H1 (cell line): ENCODE measurements around the gene SESN3. TPM values are rescaled to one million over a fixed set of nuclear protein-coding genes. Genes with fewer than 3 reads are reported as not detected.

Experiments used
- CTCF ChIA-PET: fragments of 300-600 bp; sonication (Branson Sonifier 250); formaldehyde crosslinking; loops from one replicate; lab custom pipeline; 2021; ENCODE audit not compliant: partially characterized antibody; lab: Charles Lee
- POLR2A ChIA-PET: fragments of 300-600 bp; sonication (Branson Sonifier 250); formaldehyde crosslinking; loops from one replicate; lab custom pipeline; 2021; ENCODE audit warnings: inconsistent platforms; ENCODE audit not compliant: partially characterized antibody; lab: Charles Lee
- DNase-seq, 2 experiments: peaks; one replicate each; pipeline versions ENCODE4 v3.0.0 to v3.0.0-alpha.2; 2010 to 2022; ENCODE audit warnings: low spot score in 2 of 2, low read depth in 1 of 2, mixed read lengths in 1 of 2
- FAIRE-seq: peaks from 2 replicates; lab custom pipeline; 2011; peaks lifted over from hg19 to GRCh38; lab: Jason Lieb, UNC
- H2AFZ ChIP-seq: 2 replicates; pipeline ENCODE4 v1.8.1; 2012; ENCODE audit warnings: low read length, inconsistent platforms
- H2AK5ac ChIP-seq: 2 replicates; pipeline ENCODE4 v1.6.1; 2013; ENCODE audit warnings: low read depth, low read length
- H2BK120ac ChIP-seq: replicated peaks from 2 replicates; pipeline ENCODE3; 2013; ENCODE audit warnings: low read depth, low read length, inconsistent platforms
- H2BK12ac ChIP-seq: 2 replicates; pipeline ENCODE4 v1.6.1; 2013; ENCODE audit warnings: low read depth, low read length
- H2BK15ac ChIP-seq: 2 replicates; pipeline ENCODE4 v1.6.1; 2013; ENCODE audit warnings: low read length
- H2BK20ac ChIP-seq: 2 replicates; pipeline ENCODE4 v1.6.1; 2013; ENCODE audit warnings: low read length
- H2BK5ac ChIP-seq: 2 replicates; pipeline ENCODE4 v1.6.1; 2013; ENCODE audit warnings: low read depth, low read length
- H3K14ac ChIP-seq: 2 replicates; pipeline ENCODE4 v1.6.1; 2013; ENCODE audit warnings: inconsistent platforms; ENCODE audit not compliant: insufficient read length
- H3K18ac ChIP-seq: 2 replicates; pipeline ENCODE4 v1.6.1; 2013; ENCODE audit warnings: low read length; ENCODE audit errors: extremely low read depth
- H3K23ac ChIP-seq: 2 replicates; pipeline ENCODE4 v1.6.1; 2013; ENCODE audit warnings: inconsistent platforms; ENCODE audit not compliant: insufficient read length
- H3K23me2 ChIP-seq: 2 replicates; pipeline ENCODE4 v1.6.1; 2013; ENCODE audit warnings: low read depth, low read length
- H3K27ac ChIP-seq: 2 replicates; pipeline ENCODE4 v1.6.1; 2011; ENCODE audit warnings: low read depth, low read length, inconsistent platforms
- H3K27me3 ChIP-seq, 4 experiments: replicated peaks in 1 of 4; 1 replicate in 1 of 4; 2 replicates in 3 of 4; pipeline versions ENCODE4 v1.6.1 to v1.8.1; 2011 to 2013; ENCODE audit warnings: low read length in 3 of 4, mild to moderate bottlenecking in 3 of 4, inconsistent platforms in 2 of 4, mixed read lengths in 2 of 4, moderate library complexity in 1 of 4; ENCODE audit not compliant: control insufficient read depth in 3 of 4, insufficient read depth in 3 of 4; ENCODE audit errors: extremely low read depth in 1 of 4
- H3K36me3 ChIP-seq, 4 experiments: 2 replicates each; pipeline versions ENCODE4 v1.6.1 to v1.8.1; 2011 to 2013; ENCODE audit warnings: mild to moderate bottlenecking in 4 of 4, low read length in 3 of 4, moderate library complexity in 2 of 4, control low read depth in 1 of 4, inconsistent platforms in 1 of 4; ENCODE audit not compliant: insufficient read depth in 4 of 4, control insufficient read depth in 2 of 4
- H3K4ac ChIP-seq: replicated peaks from 2 replicates; pipeline ENCODE3; 2013; ENCODE audit warnings: low read length, low read depth, mixed read lengths, inconsistent platforms; ENCODE audit not compliant: insufficient read length
- H3K4me1 ChIP-seq, 4 experiments: replicated peaks in 1 of 4; 1 replicate in 1 of 4; 2 replicates in 3 of 4; pipeline versions ENCODE4 v1.6.1 to v1.8.1; 2011 to 2013; ENCODE audit warnings: low read length in 3 of 4, inconsistent platforms in 2 of 4, mixed read lengths in 1 of 4; ENCODE audit not compliant: insufficient read depth in 4 of 4, control insufficient read depth in 3 of 4
- H3K4me2 ChIP-seq, 2 experiments: 2 replicates each; pipeline versions ENCODE4 v1.6.1 to v1.8.1; 2011 to 2013; ENCODE audit warnings: low read depth in 2 of 2, low read length in 2 of 2, control low read depth in 1 of 2, inconsistent platforms in 1 of 2, mild to moderate bottlenecking in 1 of 2; ENCODE audit not compliant: insufficient read depth in 1 of 2
- H3K4me3 ChIP-seq, 4 experiments: fragments of 200-600, 300-600 bp in 1 of 4; sonication (generic), shearing (Covaris generic), sonication (Bioruptor Twin) in 1 of 4; 2 replicates each; pipeline versions ENCODE4 v1.5.1 to v1.8.1; 2011 to 2016; ENCODE audit warnings: low read length in 4 of 4, low read depth in 3 of 4, control low read depth in 2 of 4, inconsistent platforms in 2 of 4, mild to moderate bottlenecking in 2 of 4, mixed read lengths in 1 of 4, moderate library complexity in 1 of 4; ENCODE audit not compliant: insufficient read depth in 2 of 4; ENCODE audit errors: extremely low read depth in 1 of 4
- H3K56ac ChIP-seq: replicated peaks from 2 replicates; pipeline ENCODE3; 2013; ENCODE audit warnings: low read depth, mild to moderate bottlenecking, mixed read lengths, low read length, inconsistent platforms; ENCODE audit not compliant: insufficient read length
- H3K79me1 ChIP-seq: 2 replicates; pipeline ENCODE4 v1.6.1; 2013; ENCODE audit warnings: low read depth, low read length, control low read depth
- H3K79me2 ChIP-seq, 2 experiments: 2 replicates each; pipeline versions ENCODE4 v1.6.1 to v1.8.1; 2012 to 2013; ENCODE audit warnings: low read length in 2 of 2, mild to moderate bottlenecking in 2 of 2, inconsistent platforms in 1 of 2; ENCODE audit not compliant: insufficient read depth in 2 of 2, control insufficient read depth in 1 of 2
- H3K9ac ChIP-seq, 4 experiments: replicated peaks in 1 of 4; 1 replicate in 1 of 4; 2 replicates in 3 of 4; pipeline versions ENCODE4 v1.6.1 to v1.8.1; 2011 to 2013; ENCODE audit warnings: low read depth in 3 of 4, low read length in 3 of 4, control low read depth in 2 of 4, mild to moderate bottlenecking in 2 of 4, moderate library complexity in 2 of 4, inconsistent platforms in 1 of 4; ENCODE audit errors: extremely low read depth in 1 of 4
- H3K9me3 ChIP-seq, 2 experiments: 2 replicates each; pipeline versions ENCODE4 v1.6.1 to v1.8.1; 2012 to 2013; ENCODE audit warnings: mild to moderate bottlenecking in 2 of 2, moderate library complexity in 2 of 2, control low read depth in 1 of 2, inconsistent platforms in 1 of 2, low read depth in 1 of 2, low read length in 1 of 2, mixed read lengths in 1 of 2; ENCODE audit not compliant: insufficient read depth in 2 of 2
- H4K20me1 ChIP-seq, 2 experiments: replicated peaks in 1 of 2; 2 replicates each; pipeline versions ENCODE3 to v1.8.1; 2011 to 2013; ENCODE audit warnings: inconsistent platforms in 2 of 2, low read length in 2 of 2, mild to moderate bottlenecking in 1 of 2; ENCODE audit not compliant: insufficient read depth in 2 of 2, control insufficient read depth in 1 of 2
- H4K5ac ChIP-seq: 2 replicates; pipeline ENCODE4 v1.6.1; 2013; ENCODE audit warnings: low read length, low read depth, mixed read lengths, inconsistent platforms; ENCODE audit not compliant: insufficient read length
- H4K8ac ChIP-seq: 2 replicates; pipeline ENCODE4 v1.8.0; 2013; ENCODE audit warnings: mild to moderate bottlenecking, moderate library complexity, low read length, inconsistent platforms; ENCODE audit not compliant: insufficient read depth; ENCODE audit errors: extremely low read depth
- H4K91ac ChIP-seq: replicated peaks from 2 replicates; pipeline ENCODE3; 2013; ENCODE audit warnings: low read length, mixed read lengths, inconsistent platforms; ENCODE audit not compliant: insufficient read length
- CBX5 ChIP-seq: fragments of 300-800, 300-1000 bp; sonication (generic); IDR thresholded peaks from 2 replicates; pipeline ENCODE4 v1.7.1; 2016; ENCODE audit warnings: antibody characterized with exemption, low read length, low read depth
- SUZ12 ChIP-seq: fragments of 200-600 bp; sonication (generic); IDR thresholded peaks from 2 replicates; pipeline ENCODE4 v1.6.1; 2012; ENCODE audit warnings: mild to moderate bottlenecking, inconsistent platforms, low read length, moderate library complexity, mixed read lengths
- TAF1 ChIP-seq: IDR thresholded peaks from 2 replicates; pipeline ENCODE4 v1.6.1; 2011; ENCODE audit warnings: mild to moderate bottlenecking, low read depth, low read length
- TCF12 ChIP-seq: IDR thresholded peaks from 2 replicates; pipeline ENCODE4 v1.6.1; 2011; ENCODE audit warnings: low read depth, mild to moderate bottlenecking, low read length
- WGBS, 2 experiments: shearing (Covaris generic) in 1 of 2; methylation state at CpG; one replicate each; pipeline versions ENCODE4 v1.1.6 to v1.1.7; 2013 to 2015; ENCODE audit warnings: low lambda C conversion rate in 2 of 2, mixed read lengths in 2 of 2, inconsistent platforms in 1 of 2, low coverage in 1 of 2, missing lambda C conversion rate in 1 of 2; ENCODE audit not compliant: insufficient replicate concordance in 2 of 2, insufficient coverage in 1 of 2, insufficient read length in 1 of 2; ENCODE audit errors: extremely low coverage in 1 of 2, missing lambda C conversion rate in 1 of 2; 5-methylcytosine and 5-hydroxymethylcytosine counted together
- polyA plus RNA-seq, 7 experiments: library from polyadenylated mRNA; depleted of rRNA in 3 of 7; stranded (reverse) in 5 of 7; unstranded in 2 of 7; fragments of >200 nt in 5 of 7; fragments of 200-250 nt in 2 of 7; gene quantifications; 1 replicate in 5 of 7; 2 replicates in 1 of 7; 4 replicates in 1 of 7; pipeline versions ENCODE4 v1.2.1 to v1.2.3, GENCODE V29; 2011 to 2013; ENCODE audit warnings: missing spikeins in 2 of 7, mixed read lengths in 2 of 7
- total RNA-seq: library from RNA; stranded (reverse); fragmentation: NEBNext Ultra II Directional; extraction: Animal tissue kit (Norgen Biotek cat#: 25700); gene quantifications from 2 replicates; pipeline ENCODE4 v1.2.1, GENCODE V29; 2021
- TF ChIP-seq, protein P1 (sequence below): IDR thresholded peaks from 2 replicates; pipeline ENCODE4 v1.6.1; 2012; ENCODE audit warnings: inconsistent platforms
- TF ChIP-seq, protein P2 (sequence below): IDR thresholded peaks from 2 replicates; pipeline ENCODE4 v1.6.1; 2011; ENCODE audit warnings: low read depth, mild to moderate bottlenecking, low read length; ENCODE audit not compliant: insufficient read depth
- TF ChIP-seq, protein P3 (sequence below): IDR thresholded peaks from 2 replicates; pipeline ENCODE4 v1.6.1; 2012; ENCODE audit warnings: inconsistent platforms

Gene SESN3
- total and polyA plus RNA-seq, 2 of the 8 experiments (the other 6 are each of a cell fraction or from before 2014, with no cell fraction given) = 10.2 to 31.1 TPM

DNA sequence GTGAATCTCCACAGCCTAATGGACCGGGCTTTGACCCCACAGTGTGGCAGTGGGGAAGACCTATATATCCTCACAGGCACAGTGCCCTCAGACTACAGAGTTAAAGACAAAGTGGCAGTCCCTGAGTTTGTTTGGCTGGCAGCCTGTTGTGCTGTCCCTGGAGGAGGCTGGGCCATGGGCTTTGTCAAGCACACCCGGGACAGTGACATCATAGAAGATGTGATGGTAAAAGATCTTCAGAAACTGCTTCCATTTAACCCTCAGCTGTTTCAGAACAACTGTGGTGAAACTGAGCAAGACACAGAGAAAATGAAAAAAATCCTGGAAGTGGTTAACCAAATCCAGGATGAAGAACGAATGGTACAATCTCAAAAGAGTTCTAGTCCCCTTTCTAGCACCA, 102.4 kb downstream of the SESN3 start:
- H4K5ac ChIP-seq = no peak overlapping the region
- H3K4me2 ChIP-seq = no peak overlapping the region
- H3K9ac ChIP-seq = no peak overlapping the region
- H3K79me2 ChIP-seq = no peaks in the 10 kb centered on the region
- H3K79me1 ChIP-seq = no peaks in the 10 kb centered on the region
- no peak overlapping the region for H3K23ac ChIP-seq
- H3K4me1 ChIP-seq = no peaks in the 10 kb centered on the region
- no peak overlapping the region for H2BK5ac ChIP-seq
- H3K56ac ChIP-seq = no peak overlapping the region
- no peak overlapping the region for H2BK120ac ChIP-seq
- no peak overlapping the region for H2AK5ac ChIP-seq
- WGBS, 2 experiments = 83% methylated on average over 3 of the region's 3 CpGs; no CpG with 5 or more reads in 1 of the 2 experiments
- no peak overlapping the region for H3K27ac ChIP-seq
- DNase-seq (no peak), FAIRE-seq (no peak)
- no peak overlapping the region for H3K4ac ChIP-seq
- no peak overlapping the region for H3K4me3 ChIP-seq
- ChIA-PET CTCF (interaction anchor here (1.8 kb wide), 1 partner anchor 9 kb away, joined by 8 read pairs; no protein-coding TSS in a partner anchor), POLR2A (no interaction called here)
- H3K9me3 ChIP-seq = no peaks in the 10 kb centered on the region
- H3K23me2 ChIP-seq = no peaks in the 10 kb centered on the region
- no peak overlapping the region for H2BK12ac ChIP-seq
- no peak overlapping the region for H4K91ac ChIP-seq
- H3K18ac ChIP-seq = no peak overlapping the region
- H3K27me3 ChIP-seq = no peaks in the 10 kb centered on the region
- H4K8ac ChIP-seq = no peak overlapping the region; the same call in 1 of the 2 replicates
- H3K14ac ChIP-seq = no peak overlapping the region
- no peak overlapping the region for H2BK15ac ChIP-seq
- H3K36me3 ChIP-seq = no peaks in the 10 kb centered on the region
- H4K20me1 ChIP-seq = no peaks in the 10 kb centered on the region
- H2AFZ ChIP-seq = no peak overlapping the region
- no peak overlapping the region for H2BK20ac ChIP-seq
- TF ChIP-seq TAF1 = no peak
- TF ChIP-seq, protein P1, sequence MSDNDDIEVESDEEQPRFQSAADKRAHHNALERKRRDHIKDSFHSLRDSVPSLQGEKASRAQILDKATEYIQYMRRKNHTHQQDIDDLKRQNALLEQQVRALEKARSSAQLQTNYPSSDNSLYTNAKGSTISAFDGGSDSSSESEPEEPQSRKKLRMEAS = no peak
- TF ChIP-seq, protein P2, sequence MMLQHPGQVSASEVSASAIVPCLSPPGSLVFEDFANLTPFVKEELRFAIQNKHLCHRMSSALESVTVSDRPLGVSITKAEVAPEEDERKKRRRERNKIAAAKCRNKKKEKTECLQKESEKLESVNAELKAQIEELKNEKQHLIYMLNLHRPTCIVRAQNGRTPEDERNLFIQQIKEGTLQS = no peak
- TF ChIP-seq, protein P3, sequence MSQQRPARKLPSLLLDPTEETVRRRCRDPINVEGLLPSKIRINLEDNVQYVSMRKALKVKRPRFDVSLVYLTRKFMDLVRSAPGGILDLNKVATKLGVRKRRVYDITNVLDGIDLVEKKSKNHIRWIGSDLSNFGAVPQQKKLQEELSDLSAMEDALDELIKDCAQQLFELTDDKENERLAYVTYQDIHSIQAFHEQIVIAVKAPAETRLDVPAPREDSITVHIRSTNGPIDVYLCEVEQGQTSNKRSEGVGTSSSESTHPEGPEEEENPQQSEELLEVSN = no peak
- no peak for TF ChIP-seq SUZ12
- TF ChIP-seq CBX5 = no peak
- TF ChIP-seq TCF12 = no peak
